Body of pancreas (tissue), 4 donors: ENCODE data around the gene IFNA2. TPM values are rescaled to one million over a fixed set of nuclear protein-coding genes. Genes with fewer than 3 reads are reported as not detected.

Experiments used
- ATAC-seq: fragments of 150-250 bp; one replicate; pipeline ENCODE4 v1.9.1; 2016
- DNase-seq, 4 donors: peaks; one replicate each; pipeline ENCODE4 v3.0.0-alpha.2; 2019
- H3K27ac ChIP-seq, 4 donors: fragments of 200-600 bp; sonication (generic); 1 replicate in 3 of 4; 2 replicates in 1 of 4; pipeline versions ENCODE4 v1.5.1 to v1.6.1; 2016 to 2019; ENCODE audit warnings: mild to moderate bottlenecking in 1 of 4, mixed read lengths in 1 of 4, moderate library complexity in 1 of 4
- H3K27me3 ChIP-seq, 2 donors: fragments of 200-600 bp; sonication (generic); one replicate each; pipeline ENCODE4 v1.6.0; 2016; ENCODE audit warnings: mild to moderate bottlenecking in 1 of 2
- H3K36me3 ChIP-seq, 2 donors: fragments of 200-600 bp; sonication (generic); replicated peaks in 1 of 2; 2 replicates each; pipeline ENCODE4 v1.5.1; 2016; ENCODE audit warnings: low read depth in 2 of 2; ENCODE audit not compliant: insufficient read depth in 1 of 2
- H3K4me1 ChIP-seq: fragments of 200-600 bp; sonication (generic); one replicate; pipeline ENCODE4 v1.6.0; 2016
- H3K4me3 ChIP-seq, 2 donors: fragments of 200-600 bp; sonication (generic); 1 replicate in 1 of 2; 2 replicates in 1 of 2; pipeline ENCODE4 v1.5.1; 2016 to 2019
- H3K9me3 ChIP-seq, 3 donors: fragments of 200-600 bp; sonication (generic); 1 replicate in 2 of 3; 2 replicates in 1 of 3; pipeline ENCODE4 v1.5.1; 2016
- CTCF ChIP-seq, 7 experiments: fragments of 450-650 bp in 4 of 7; fragments of 200-600 bp in 3 of 7; sonication (generic) in 3 of 7; IDR thresholded peaks; one replicate each; pipeline ENCODE4 v1.5.1; 2016 to 2019; ENCODE audit warnings: antibody characterized with exemption in 7 of 7
- POLR2A ChIP-seq, 3 donors: fragments of 450-650 bp; IDR thresholded peaks; one replicate each; pipeline ENCODE4 v1.6.1; 2016; ENCODE audit warnings: antibody characterized with exemption in 3 of 3, mild to moderate bottlenecking in 2 of 3
- WGBS, 2 donors: methylation state at CpG; one replicate each; pipeline ENCODE4 v1.1.5; 2017; 5-methylcytosine and 5-hydroxymethylcytosine counted together
- intact Hi-C: fragments of 100-400 bp; cut with DNase I; formaldehyde crosslinking; loops from one replicate; pipeline ENCODE4 v1.15.1; 2023
- total RNA-seq, 2 donors: library from RNA; depleted of rRNA; stranded (reverse); fragments of >200 nt; gene quantifications; one replicate each; pipeline ENCODE4 v1.1.0, GENCODE V29; 2016

The IFNA2 gene
- total RNA-seq, 2 donors from 2014 or later: not detected

- 76 to 83% methylated on average over 4 of the region's 4 CpGs for WGBS, 2 donors
These were observed 44.5 kb downstream of the IFNA2 start for GRCh38 chr9:21340735-21341134.

GRCh38 chr9:21336457-21336856 lies 48.7 kb downstream of the IFNA2 start:
- no peak overlapping the region for H3K27ac ChIP-seq
- H3K27me3 ChIP-seq: no peaks in the 10 kb centered on the region
- TF ChIP-seq CTCF (IDR thresholded peaks at IDR 0.05) (no peak), POLR2A (IDR thresholded peaks at IDR 0.05) (no peak)
- DNase-seq (no peak), ATAC-seq (no peak)
- H3K36me3 ChIP-seq: no peaks in the 10 kb centered on the region
- H3K9me3 ChIP-seq: no peaks in the 10 kb centered on the region
- peaks cover 27% of the 10 kb centered on the region for H3K4me1 ChIP-seq
- no peak overlapping the region for H3K4me3 ChIP-seq
- intact Hi-C loops: no loop called here

More at GRCh38 chr9:21340735-21341134, 44.5 kb downstream of the IFNA2 start:
- ATAC-seq (no peak), DNase-seq (no peak)
- Histone ChIP-seq H3K9me3 (no peaks in the 10 kb centered on the region), H3K27me3 (no peaks in the 10 kb centered on the region), H3K4me1 (no peaks in the 10 kb centered on the region), H3K4me3 (no peak overlapping the region), H3K36me3 (no peaks in the 10 kb centered on the region), H3K27ac (no peak overlapping the region)
- intact Hi-C loops: no loop called here
- TF ChIP-seq CTCF (IDR thresholded peaks at IDR 0.05): no peak
- no peak for TF ChIP-seq POLR2A (IDR thresholded peaks at IDR 0.05)

GRCh38 chr9:21334701-21335632 lies 50.2 kb downstream of the IFNA2 start, which contains the start of gene KLHL9:
KLHL9 (minus strand) TSS chr9:21335404; CDS start chr9:21334859, 545 bp downstream.
- DNase-seq: peak; percentile 93 to 96 (median 95)
- intact Hi-C loops: no loop called here

More at GRCh38 chr9:21334701-21335632, 50.2 kb downstream of the IFNA2 start, which contains the start of gene KLHL9:
- ATAC-seq: peak; percentile 100
- WGBS, 2 donors: 0 to 1% methylated on average over 24 to 55 of the region's 55 CpGs
- H3K27ac ChIP-seq: peak within 1 kb of the TSS; percentile 84 to 96 (median 94)
- H3K4me1 ChIP-seq: peaks cover 42% of the 10 kb centered on the region
- no peaks in the 10 kb centered on the region for H3K27me3 ChIP-seq
- peak within 1 kb of the TSS; percentile 55 to 79 for H3K4me3 ChIP-seq
- H3K9me3 ChIP-seq: no peaks in the 10 kb centered on the region
- TF ChIP-seq POLR2A (IDR thresholded peaks at IDR 0.05): peak; percentile 65 to 73 (median 73)
- TF ChIP-seq CTCF (IDR thresholded peaks at IDR 0.05): peak in 1 of 7 experiments; percentile 10
- no peaks in the 10 kb centered on the region for H3K36me3 ChIP-seq

Other genes starting within 250 kb of the IFNA2 start
- not detected for gene IFNW1, start 243.6 kb downstream of the IFNA2 start, total RNA-seq
- gene IFNA21, start 218.7 kb downstream of the IFNA2 start, total RNA-seq: not detected
- not detected for gene IFNA4, start 197.8 kb downstream of the IFNA2 start, total RNA-seq
- gene IFNA7, start 183.2 kb downstream of the IFNA2 start, total RNA-seq: not detected
- gene IFNA10, start 178.3 kb downstream of the IFNA2 start, total RNA-seq: not detected
- gene IFNA16, start 168.1 kb downstream of the IFNA2 start, total RNA-seq: not detected
- gene IFNA17, start 157.2 kb downstream of the IFNA2 start, total RNA-seq: not detected
- gene IFNA14, start 145.4 kb downstream of the IFNA2 start, total RNA-seq: not detected
- not detected for gene IFNA5, start 80.1 kb downstream of the IFNA2 start, total RNA-seq
- 10 to 100 TPM; 10.2 to 15.3 TPM for gene KLHL9, start 50.0 kb downstream of the IFNA2 start, total RNA-seq
- gene IFNA6, start 34.5 kb downstream of the IFNA2 start, total RNA-seq: not detected
- gene IFNA13, start 17.3 kb downstream of the IFNA2 start, total RNA-seq: not detected
- gene IFNA8, start 23.7 kb upstream of the IFNA2 start, total RNA-seq: not detected
- not detected for gene IFNA1, start 55.0 kb upstream of the IFNA2 start, total RNA-seq
- gene IFNE, start 96.9 kb upstream of the IFNA2 start, total RNA-seq: under 1 TPM in 1 of 2 donors, not detected in 1; 0.26 TPM